Heart left ventricle (tissue), 13 donors: ENCODE data around the gene HDAC4.

Experiments used
- CTCF ChIP-seq, 12 donors: fragments of 200-600 bp; sonication (generic) in 4 of 12; IDR thresholded peaks; one replicate each; pipeline versions ENCODE4 v1.5.0 to v1.8.0; 2018 to 2022; ENCODE audit warnings: antibody characterized with exemption in 12 of 12, mild to moderate bottlenecking in 5 of 12
- POLR2A ChIP-seq, 2 donors: fragments of 450-650 bp; IDR thresholded peaks; one replicate each; pipeline ENCODE4 v1.6.1; 2017; ENCODE audit warnings: antibody characterized with exemption in 2 of 2, mild to moderate bottlenecking in 2 of 2, moderate library complexity in 2 of 2
- donor health status: ischemic (EF 13 %, LVEDD 7.1; RV severe dilation, severe dysfunction).
- donor health status: DM: no; HTN: yes; CAD: no.
- donor health status: DM: no; HTN: no; CAD: no.
- donor health status: ischemic (EF 25% LVEDD 6.9; RV normal size, moderate dysfunction).
- donor health status: ischemic (EF 25% LVEDD 5.7; RV mildly dilated, moderate dysfunction).
- donor health status: ischemic (EF 35%, LVEDD 5.7; RV mildly dilated, moderate dysfunction).
- donor health status: nonischemic (EF 11% LVEDD 7.7; RV severe dilation, severe dysfunction).
- donor health status: DM: yes; HTN: yes; CAD: no.
- donor health status: PGD.
- donor health status: ischemic (EF 29% LVEDD 5.4; RV normal size, mild dysfunction).
- donor health status: nonischemic (EF 23%, LVEDD 6.1; RV moderate dilation, normal function).

DNA sequence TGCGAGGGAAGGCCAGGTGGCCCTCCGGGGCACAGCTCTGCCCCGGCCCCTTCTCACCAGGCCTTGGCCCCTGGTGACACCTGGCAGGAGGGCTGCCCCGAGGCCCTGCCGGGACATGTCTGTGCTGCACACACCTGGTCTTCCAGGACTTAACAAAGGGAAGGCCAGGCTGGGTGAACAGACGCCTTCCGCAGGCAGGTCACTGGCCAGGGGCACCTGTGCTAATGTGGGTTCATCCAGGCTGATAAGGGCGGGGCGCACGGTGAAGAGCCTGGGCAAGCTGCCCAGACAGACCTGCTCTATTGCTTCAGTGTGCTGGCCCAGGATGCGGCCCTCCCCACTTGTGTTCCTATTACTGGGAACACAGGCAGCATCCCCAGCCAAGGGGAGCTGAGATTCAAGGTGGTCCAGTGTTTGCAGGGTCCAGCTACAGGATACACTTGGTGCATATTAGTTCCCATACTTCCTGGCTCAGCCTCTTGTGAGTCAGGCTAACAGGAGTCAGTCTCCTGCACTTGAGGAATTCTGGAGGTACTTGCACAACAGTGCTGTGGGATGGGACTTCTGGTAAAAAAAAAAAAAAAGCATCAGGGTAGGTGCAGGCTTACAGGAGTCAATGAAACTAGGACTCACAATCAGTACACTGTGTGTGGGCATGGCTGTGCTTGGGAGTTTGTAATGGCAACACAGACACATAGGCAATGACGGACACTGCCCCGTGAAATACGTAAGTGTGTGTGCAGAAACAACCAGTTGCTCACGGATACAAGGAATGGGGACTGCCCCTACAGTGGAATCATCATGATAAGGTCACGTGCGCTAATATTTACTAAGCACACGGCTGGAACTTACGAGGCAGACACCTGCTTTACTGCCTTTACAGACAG lies 291.5 kb downstream of the HDAC4 start:
- TF ChIP-seq POLR2A (IDR thresholded peaks at IDR 0.05) (no peak), CTCF (IDR thresholded peaks at IDR 0.05) (no peak)
